ENCODE measurements around the gene PRELP. TPM values are rescaled to one million over a fixed set of nuclear protein-coding genes. Genes with fewer than 3 reads are reported as not detected.
"Not testable (repeated sequence)": the region's sequence is repeated elsewhere in the genome, so short reads cannot be mapped to it uniquely, and the experiment has no call there.

PRELP gene
- total RNA-seq, 1 donor = 1.4 TPM

DNA sequence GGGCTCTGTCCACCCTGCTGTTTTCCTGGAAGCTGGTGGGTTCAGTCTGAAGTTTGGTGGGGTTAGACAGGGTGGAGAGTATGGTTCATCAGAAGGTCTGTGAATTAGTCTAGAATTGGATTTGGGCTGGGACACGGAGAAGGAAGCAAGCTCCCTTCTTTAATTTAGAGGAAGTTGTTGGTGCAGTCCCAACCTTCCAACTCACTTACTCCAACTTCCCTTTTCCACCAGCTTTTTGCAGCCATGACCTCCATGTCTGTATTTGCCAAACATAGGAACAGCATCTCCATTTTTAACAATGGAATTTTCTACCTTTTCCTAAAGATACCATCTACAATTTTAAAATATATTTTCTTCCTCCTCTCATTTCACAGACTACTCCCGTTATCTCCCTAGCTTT, 28.5 kb upstream of the PRELP start:
- H3K4me3 ChIP-seq (ENCODE audit: low read depth, low read length) = no peak overlapping the region
- TF ChIP-seq, protein P1, sequence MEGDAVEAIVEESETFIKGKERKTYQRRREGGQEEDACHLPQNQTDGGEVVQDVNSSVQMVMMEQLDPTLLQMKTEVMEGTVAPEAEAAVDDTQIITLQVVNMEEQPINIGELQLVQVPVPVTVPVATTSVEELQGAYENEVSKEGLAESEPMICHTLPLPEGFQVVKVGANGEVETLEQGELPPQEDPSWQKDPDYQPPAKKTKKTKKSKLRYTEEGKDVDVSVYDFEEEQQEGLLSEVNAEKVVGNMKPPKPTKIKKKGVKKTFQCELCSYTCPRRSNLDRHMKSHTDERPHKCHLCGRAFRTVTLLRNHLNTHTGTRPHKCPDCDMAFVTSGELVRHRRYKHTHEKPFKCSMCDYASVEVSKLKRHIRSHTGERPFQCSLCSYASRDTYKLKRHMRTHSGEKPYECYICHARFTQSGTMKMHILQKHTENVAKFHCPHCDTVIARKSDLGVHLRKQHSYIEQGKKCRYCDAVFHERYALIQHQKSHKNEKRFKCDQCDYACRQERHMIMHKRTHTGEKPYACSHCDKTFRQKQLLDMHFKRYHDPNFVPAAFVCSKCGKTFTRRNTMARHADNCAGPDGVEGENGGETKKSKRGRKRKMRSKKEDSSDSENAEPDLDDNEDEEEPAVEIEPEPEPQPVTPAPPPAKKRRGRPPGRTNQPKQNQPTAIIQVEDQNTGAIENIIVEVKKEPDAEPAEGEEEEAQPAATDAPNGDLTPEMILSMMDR (IDR thresholded peaks at IDR 0.05; ENCODE audit: insufficient read depth, low read length) = no peak
- DNase-seq (ENCODE audit: low read depth) = no peak

DNA sequence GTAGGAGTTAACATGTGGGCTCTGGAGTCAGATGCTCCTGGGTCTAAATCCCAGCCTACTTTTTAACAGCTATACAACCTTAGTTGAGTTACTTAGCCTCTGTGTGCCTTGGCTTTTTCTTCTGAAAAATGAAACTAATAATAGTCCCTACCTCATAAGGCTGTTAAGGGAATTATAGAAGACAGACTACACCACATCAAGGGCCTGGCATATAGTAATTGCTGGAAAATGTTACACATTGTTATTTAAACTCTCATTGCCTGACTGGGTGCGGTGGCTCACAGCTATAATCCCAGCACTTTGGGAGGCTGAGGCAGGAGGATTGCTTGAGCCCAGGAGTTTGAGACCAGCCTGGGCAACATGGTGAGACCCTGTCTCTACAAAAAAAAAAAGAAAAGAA, 28.0 kb upstream of the PRELP start:
- not testable (repeated sequence) for DNase-seq (ENCODE audit: low read depth); H3K4me3 ChIP-seq (ENCODE audit: low read depth, low read length)

DNA sequence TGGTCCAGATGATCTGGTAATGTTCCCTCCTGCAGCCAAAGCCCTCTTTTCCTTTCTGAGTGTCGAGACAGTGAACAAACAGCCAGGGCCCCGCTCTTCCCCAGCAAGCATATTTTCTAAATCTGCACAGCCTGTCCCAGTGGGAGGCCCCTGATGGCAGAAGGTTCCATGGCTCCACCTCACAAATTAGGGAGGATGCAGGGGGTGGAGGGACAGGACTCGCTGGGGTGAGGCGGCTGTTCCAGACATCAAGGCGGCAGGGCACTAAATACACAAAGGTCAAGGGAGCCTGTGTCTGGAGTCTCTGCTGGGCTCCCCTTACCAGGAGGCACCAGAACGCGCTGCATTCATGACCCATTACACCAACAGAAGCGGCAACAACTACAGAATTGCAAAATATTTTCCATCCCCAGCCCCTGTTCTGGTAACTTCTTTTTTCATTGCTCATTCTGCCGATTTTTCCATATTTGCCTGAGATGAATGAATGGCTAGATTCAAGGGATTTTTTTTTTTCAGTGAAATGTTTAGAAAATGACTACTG, 27.0 kb upstream of the PRELP start:
- TF ChIP-seq, protein P1 (IDR thresholded peaks at IDR 0.05; ENCODE audit: insufficient read depth, low read length) = no peak
- H3K4me3 ChIP-seq (ENCODE audit: low read depth, low read length) = no peak overlapping the region
- no peak for DNase-seq (ENCODE audit: low read depth)

DNA sequence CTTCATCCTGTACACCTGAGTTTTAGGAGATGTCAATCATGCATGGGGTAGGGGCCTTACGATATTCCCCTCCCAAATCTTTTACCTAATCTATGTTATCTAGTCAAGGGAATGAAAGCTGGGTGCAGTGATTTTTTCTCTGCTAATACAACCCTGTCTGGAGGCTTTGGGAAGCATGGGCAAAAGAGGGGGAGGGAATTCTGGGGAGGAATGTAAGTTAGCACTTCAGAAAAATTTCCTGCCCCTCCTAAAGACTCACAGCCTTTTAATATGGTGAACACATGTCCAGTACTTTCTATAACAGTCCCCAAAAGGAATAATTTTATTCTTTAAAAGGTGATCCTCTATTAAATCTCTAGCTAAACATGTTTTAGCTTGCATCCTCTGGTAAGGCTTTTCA, 25.6 kb upstream of the PRELP start:
- TF ChIP-seq, protein P1 (IDR thresholded peaks at IDR 0.05; ENCODE audit: insufficient read depth, low read length) = no peak
- H3K4me3 ChIP-seq (ENCODE audit: low read depth, low read length) = no peak overlapping the region

DNA sequence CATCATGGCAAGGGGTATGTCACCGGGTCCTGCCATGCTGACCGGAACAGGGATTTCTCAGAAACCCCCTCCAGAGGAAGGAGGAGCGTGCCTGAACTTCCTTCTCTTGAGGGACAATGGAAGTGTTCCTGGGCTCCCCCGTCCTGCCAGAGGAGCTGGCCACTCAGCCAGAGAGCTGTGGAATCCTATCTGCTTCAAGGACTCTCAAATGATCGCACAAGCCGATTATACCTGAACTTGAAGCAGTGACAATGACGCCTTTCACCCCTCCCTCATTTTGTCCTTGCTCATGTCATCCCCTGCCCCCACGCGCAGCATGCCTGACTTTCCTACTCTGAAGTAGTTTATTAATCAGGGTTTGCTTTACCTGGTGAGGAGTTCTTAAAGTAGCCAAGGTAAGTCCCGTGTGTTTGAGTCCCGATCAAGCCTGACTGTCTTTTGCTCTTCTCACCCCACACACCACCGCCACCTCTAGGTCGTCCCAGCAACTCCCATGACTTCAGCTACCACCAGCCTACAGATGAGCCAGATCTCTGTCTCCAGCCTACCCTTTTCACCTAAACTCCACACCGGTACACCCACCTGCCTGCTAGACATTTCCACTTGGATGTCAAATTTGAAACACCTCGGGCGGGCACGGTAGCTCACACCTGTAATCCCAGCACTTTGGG, 25.0 kb upstream of the PRELP start:
- no peak overlapping the region for H3K4me3 ChIP-seq (ENCODE audit: low read depth, low read length)
- DNase-seq (ENCODE audit: low read depth) = no peak
- TF ChIP-seq, protein P1 (IDR thresholded peaks at IDR 0.05; ENCODE audit: insufficient read depth, low read length) = no peak

More for the DNA sequence above, 25.6 kb upstream of the PRELP start:
- DNase-seq (ENCODE audit: low read depth) = no peak

DNA sequence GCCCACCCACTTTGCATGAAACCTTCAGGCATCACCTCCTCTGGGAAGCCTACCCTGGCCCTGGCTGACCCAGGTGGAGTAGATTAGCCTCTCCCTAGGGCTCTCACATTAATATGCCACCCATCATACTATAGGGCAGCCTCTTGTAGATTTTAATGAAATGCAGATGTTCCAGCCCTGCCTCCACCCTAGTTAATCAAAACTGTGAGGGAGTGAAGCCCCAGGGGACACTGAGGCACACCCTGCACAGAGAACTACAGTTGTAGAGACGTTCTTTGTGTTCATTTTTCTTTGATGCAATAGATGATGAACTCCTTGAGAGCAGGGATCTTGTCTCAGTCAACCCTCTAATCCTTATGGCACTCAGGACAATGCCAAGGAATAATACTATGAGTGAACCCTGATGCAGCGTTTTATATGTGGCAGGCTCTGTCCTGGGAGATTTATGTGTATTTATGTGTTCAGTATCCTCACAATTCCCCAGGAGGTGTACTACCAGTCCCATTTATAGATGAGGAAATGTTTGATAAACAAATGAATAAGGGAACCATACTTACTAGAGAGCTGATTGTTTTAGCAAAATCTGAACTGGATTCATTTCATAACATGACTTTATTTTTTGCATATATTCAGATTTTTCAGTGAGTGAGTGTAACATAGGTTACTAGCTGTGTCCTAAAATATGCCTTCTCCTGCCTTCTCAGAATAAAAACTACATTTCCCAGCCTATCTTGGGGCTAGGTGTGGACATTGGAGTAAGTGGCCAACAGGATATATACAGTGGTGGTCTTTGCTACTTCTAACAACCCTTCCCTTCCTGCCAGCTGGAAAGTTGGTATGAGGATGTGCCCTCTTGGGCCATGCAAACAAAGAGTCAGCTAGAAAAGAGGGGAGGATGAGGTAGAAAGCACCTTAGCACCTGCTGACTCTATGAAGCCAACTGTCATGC, 23.5 kb upstream of the PRELP start:
- peak; percentile 55 for DNase-seq (ENCODE audit: low read depth)
- no peak overlapping the region for H3K4me3 ChIP-seq (ENCODE audit: low read depth, low read length)
- TF ChIP-seq, protein P1 (IDR thresholded peaks at IDR 0.05; ENCODE audit: insufficient read depth, low read length) = no peak

DNA sequence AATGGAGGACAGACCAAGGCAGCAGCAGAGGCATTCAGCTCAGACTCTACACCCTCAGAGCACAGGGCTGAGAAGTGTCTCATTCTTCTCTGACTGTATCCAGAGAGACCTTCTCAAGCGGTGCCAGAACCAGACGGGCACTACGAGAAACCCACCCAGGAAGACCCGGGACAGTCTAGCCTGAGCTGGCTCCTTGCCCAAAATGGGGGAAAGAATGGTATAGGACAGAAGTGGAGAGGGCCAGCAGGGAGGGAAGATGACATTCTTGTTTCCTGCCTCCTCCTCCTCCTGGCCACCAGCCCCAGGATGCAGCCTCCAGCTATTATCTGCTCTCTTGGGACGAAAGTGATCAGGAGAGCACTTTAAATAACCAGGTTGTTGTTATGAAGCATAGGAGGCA, 22.6 kb upstream of the PRELP start:
- TF ChIP-seq, protein P1 (IDR thresholded peaks at IDR 0.05; ENCODE audit: insufficient read depth, low read length) = no peak
- DNase-seq (ENCODE audit: low read depth) = no peak

More for the DNA sequence above, 22.6 kb upstream of the PRELP start:
- H3K4me3 ChIP-seq (ENCODE audit: low read depth, low read length) = no peak overlapping the region

All from fibroblast of the aortic adventitia (primary cell).